Activated B cell treated with CpG ODN at 0.5 μM for 24 hours (primary cell): Measurements from ENCODE around the gene C2CD2L. TPM values are rescaled to one million over a fixed set of nuclear protein-coding genes. Genes with fewer than 3 reads are reported as not detected.
"Not testable (repeated sequence)": the region's sequence is repeated elsewhere in the genome, so short reads cannot be mapped to it uniquely, and the experiment has no call there.

Source experiments
- ATAC-seq: fragments of 200-7000 bp; cut with Tn5 transposase; one replicate; pipeline ENCODE4 v1.10.0; 2021; ENCODE audit warnings: low read depth, mild to moderate bottlenecking, moderate library complexity
- CTCF ChIA-PET: fragments of 350-600 bp; sonication (Branson Sonifier 250); formaldehyde crosslinking; loops from one replicate; lab custom pipeline; 2021; ENCODE audit warnings: antibody characterized with exemption; lab: Charles Lee
- POLR2A ChIA-PET: fragments of 350-600 bp; sonication (Branson Sonifier 250); formaldehyde crosslinking; loops from one replicate; lab custom pipeline; 2021; ENCODE audit warnings: antibody characterized with exemption; lab: Charles Lee
- DNase-seq: peaks from one replicate; pipeline ENCODE4 v3.0.0; 2022
- H3K27ac Mint-ChIP-seq: one replicate; pipeline ENCODE4 v1.8.0; 2020; ENCODE audit warnings: mixed read lengths
- H3K27me3 Mint-ChIP-seq: one replicate; pipeline ENCODE4 v1.8.0; 2021; ENCODE audit warnings: mixed read lengths
- H3K36me3 Mint-ChIP-seq: one replicate; pipeline ENCODE4 v1.8.0; 2021; ENCODE audit warnings: low read depth, mixed read lengths
- H3K4me1 Mint-ChIP-seq: one replicate; pipeline ENCODE4 v1.8.0; 2021; ENCODE audit warnings: mixed read lengths
- H3K4me3 Mint-ChIP-seq: one replicate; pipeline ENCODE4 v1.8.0; 2020; ENCODE audit warnings: mild to moderate bottlenecking, mixed read lengths
- H3K9me3 Mint-ChIP-seq: one replicate; pipeline ENCODE4 v1.8.0; 2020; ENCODE audit warnings: mixed read lengths
- intact Hi-C: fragments of 100-400 bp; cut with micrococcal nuclease; formaldehyde crosslinking; loops from one replicate; pipeline ENCODE4 v1.15.1; 2024
- total RNA-seq: library from RNA; stranded (reverse); gene quantifications from 2 replicates; pipeline ENCODE4 v1.2.3, GENCODE V29; 2022
- TF ChIP-seq, protein P1 (sequence below): fragments of 200-600 bp; IDR thresholded peaks from one replicate; pipeline ENCODE4 v1.8.0; 2022; ENCODE audit warnings: antibody characterized with exemption, mild to moderate bottlenecking

The C2CD2L gene
- total RNA-seq, 1 donor from 2014 or later: 6.7 TPM

DNA sequence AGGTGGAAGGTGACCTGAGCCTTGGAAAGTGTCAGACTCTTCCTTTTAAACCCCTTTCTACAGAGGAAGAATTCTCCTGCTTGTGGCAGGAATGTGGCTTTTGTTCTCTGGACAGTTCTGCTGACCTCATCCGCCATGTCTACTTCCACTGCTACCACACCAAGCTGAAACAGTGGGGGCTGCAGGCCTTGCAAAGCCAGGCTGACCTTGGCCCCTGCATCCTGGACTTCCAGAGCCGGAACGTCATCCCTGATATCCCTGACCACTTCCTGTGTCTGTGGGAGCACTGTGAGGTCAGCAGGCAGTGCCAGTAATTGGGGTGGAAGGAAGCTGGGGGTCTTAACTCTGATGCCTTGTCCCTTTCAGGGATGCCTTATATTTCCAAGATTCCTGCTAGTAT is 23.5 kb downstream of the C2CD2L start:
- POLR2A ChIA-PET: no interaction called here
- Mint-ChIP-seq H3K36me3 (peaks cover 70% of the 10 kb centered on the region), H3K9me3 (no peaks in the 10 kb centered on the region), H3K4me1 (peaks cover 5% of the 10 kb centered on the region), H3K4me3 (no peak overlapping the region), H3K27me3 (no peaks in the 10 kb centered on the region), H3K27ac (no peak overlapping the region)
- TF ChIP-seq, protein P1, sequence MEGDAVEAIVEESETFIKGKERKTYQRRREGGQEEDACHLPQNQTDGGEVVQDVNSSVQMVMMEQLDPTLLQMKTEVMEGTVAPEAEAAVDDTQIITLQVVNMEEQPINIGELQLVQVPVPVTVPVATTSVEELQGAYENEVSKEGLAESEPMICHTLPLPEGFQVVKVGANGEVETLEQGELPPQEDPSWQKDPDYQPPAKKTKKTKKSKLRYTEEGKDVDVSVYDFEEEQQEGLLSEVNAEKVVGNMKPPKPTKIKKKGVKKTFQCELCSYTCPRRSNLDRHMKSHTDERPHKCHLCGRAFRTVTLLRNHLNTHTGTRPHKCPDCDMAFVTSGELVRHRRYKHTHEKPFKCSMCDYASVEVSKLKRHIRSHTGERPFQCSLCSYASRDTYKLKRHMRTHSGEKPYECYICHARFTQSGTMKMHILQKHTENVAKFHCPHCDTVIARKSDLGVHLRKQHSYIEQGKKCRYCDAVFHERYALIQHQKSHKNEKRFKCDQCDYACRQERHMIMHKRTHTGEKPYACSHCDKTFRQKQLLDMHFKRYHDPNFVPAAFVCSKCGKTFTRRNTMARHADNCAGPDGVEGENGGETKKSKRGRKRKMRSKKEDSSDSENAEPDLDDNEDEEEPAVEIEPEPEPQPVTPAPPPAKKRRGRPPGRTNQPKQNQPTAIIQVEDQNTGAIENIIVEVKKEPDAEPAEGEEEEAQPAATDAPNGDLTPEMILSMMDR: no peak
- ATAC-seq: no peak
- CTCF ChIA-PET: no interaction called here
- no peak for DNase-seq
- intact Hi-C loops: no loop called here

DNA sequence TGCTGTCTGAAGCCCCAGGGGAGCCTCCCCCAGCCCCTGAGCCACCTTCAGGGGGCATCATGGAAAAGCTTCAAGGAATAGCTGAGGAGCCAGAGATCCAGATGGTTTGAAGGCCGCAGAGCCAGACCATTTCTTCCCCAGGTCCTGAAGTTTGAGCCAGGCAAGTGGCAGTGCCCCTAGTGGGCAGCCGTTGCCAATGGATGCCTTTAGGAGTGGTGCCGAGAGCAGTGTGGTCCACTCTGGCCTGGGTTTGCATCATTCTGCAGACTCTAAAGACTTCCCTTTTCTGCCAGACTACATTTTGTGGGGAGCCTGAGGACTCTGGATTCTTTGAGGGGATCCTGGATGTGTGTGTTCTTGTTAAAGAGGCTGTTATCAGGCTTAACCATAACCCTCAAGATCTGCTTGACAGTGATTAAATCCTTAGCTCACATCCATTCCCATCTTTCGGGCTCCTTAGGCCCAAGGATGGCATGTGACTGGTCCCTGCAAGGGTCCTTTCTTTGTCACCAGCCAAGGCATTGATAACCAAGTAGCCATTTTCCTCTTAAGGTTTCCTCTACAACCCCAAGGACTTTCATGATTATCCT is 27.3 kb downstream of the C2CD2L start:
- CTCF ChIA-PET: no interaction called here
- DNase-seq: no peak

DNA sequence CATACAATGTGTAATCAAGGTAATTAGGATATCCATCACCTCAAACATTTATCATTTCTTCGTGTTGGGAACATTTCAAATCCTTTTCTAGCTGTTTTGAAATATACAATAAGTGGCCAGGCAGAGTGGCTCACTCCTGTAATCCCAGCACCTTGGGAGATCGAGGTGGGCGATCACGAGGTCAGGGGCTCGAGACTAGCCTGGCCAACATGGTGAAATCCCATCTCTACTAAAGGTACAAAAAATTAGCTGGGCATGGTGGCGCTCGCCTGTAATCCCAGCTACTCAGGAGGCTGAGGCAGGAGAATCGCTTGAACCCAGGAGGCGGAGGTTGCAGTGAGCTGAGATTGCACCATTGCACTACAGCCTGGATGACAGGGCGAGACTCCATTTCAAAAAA is 32.1 kb downstream of the C2CD2L start:
- H3K27ac Mint-ChIP-seq, ATAC-seq, H3K9me3 Mint-ChIP-seq, H3K4me1 Mint-ChIP-seq, H3K4me3 Mint-ChIP-seq, CTCF ChIA-PET, POLR2A ChIA-PET, DNase-seq, intact Hi-C loops: not testable (repeated sequence)
- Mint-ChIP-seq H3K36me3 (peaks cover 11% of the 10 kb centered on the region), H3K27me3 (peaks cover 14% of the 10 kb centered on the region)

More for the DNA sequence above, 27.3 kb downstream of the C2CD2L start:
- H3K36me3 Mint-ChIP-seq: peaks cover 57% of the 10 kb centered on the region
- POLR2A ChIA-PET: interaction anchor here (0.6 kb wide), 1 partner anchor 13 kb away, joined by 3 read pairs; the partner anchor contains the start of gene HINFP
- peak; percentile 47 for ATAC-seq
- intact Hi-C loops: no loop called here
- no peak overlapping the region for H3K27ac Mint-ChIP-seq
- H3K4me3 Mint-ChIP-seq: no peak overlapping the region
- H3K9me3 Mint-ChIP-seq: no peaks in the 10 kb centered on the region
- no peaks in the 10 kb centered on the region for H3K4me1 Mint-ChIP-seq
- peaks cover 3% of the 10 kb centered on the region for H3K27me3 Mint-ChIP-seq
- TF ChIP-seq, protein P1: no peak

DNA sequence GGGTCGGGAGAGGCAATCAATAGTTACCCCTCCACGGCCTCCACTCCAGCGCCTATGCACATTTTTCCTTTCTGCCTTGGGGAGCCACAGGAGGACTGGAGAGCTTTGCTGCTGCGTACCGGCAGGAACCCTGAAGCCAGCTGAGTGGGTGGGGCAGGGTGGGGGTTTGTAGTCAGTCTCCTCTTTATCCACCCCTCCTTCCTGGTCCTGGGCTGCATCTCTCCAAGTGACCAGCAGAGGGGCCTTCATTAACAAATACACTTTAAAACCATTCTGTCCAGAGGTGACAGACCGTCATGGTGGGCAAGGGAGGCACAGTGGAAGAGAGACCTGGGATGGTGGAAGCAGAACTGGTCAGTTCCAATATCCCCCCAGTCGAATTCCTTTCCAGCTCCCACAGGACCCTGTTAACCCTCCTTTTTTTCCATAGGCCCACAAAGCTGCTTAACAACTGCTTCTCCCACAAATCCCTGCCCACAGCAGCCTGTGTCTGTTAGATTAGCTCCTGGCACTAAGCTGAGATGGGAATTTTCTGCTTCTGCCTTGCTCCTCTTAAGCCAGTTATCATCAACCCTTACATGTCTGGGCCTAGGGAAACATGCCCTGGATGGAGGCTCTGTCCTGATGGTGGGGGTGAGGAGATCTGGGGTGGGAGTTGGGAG is 37.8 kb downstream of the C2CD2L start:
- H3K36me3 Mint-ChIP-seq: no peaks in the 10 kb centered on the region
- H3K4me3 Mint-ChIP-seq: no peak overlapping the region
- intact Hi-C loops: loop anchor here (1.0 to 5.0 kb wide), 3 partner anchors 52 to 178 kb away; no protein-coding TSS in a partner anchor
- ChIA-PET POLR2A (interaction anchor here (0.6 to 0.9 kb wide), 2 partner anchors 38 to 60 kb away, joined by 3 read pairs; partner anchors contain the start of gene HMBS), CTCF (interaction anchor here (0.7 to 1.5 kb wide), 3 partner anchors 52 to 194 kb away, joined by 3 to 4 read pairs (median 4); no protein-coding TSS in a partner anchor)
- no peak overlapping the region for H3K27ac Mint-ChIP-seq
- peak; percentile 78 for ATAC-seq
- TF ChIP-seq, protein P1: no peak
- peaks cover 41% of the 10 kb centered on the region for H3K27me3 Mint-ChIP-seq
- no peak for DNase-seq
- H3K4me1 Mint-ChIP-seq: peaks cover 12% of the 10 kb centered on the region
- H3K9me3 Mint-ChIP-seq: no peaks in the 10 kb centered on the region

DNA sequence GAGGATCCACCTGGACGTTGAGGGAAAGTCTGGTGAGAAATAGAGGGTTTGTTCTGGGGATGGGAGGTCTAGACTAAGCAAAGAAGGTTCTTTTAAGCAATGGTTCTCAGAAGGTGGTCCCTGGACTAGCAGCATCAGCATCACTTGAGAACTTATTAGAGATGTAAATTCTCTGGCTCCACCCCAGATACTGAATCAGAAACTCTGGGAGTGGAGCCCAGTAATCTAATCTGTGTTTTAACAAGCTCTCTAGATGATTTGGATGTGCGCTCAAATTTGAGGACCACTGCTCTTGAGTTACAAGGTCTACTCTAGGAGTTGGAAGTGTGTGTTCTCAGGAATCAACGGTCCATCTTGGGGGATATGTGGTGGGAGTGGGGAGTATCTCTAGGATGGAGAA is 38.4 kb downstream of the C2CD2L start:
- Mint-ChIP-seq H3K27me3 (peaks cover 45% of the 10 kb centered on the region), H3K9me3 (no peaks in the 10 kb centered on the region), H3K4me3 (no peak overlapping the region), H3K27ac (no peak overlapping the region), H3K36me3 (no peaks in the 10 kb centered on the region), H3K4me1 (peaks cover 12% of the 10 kb centered on the region)
- POLR2A ChIA-PET: no interaction called here
- CTCF ChIA-PET: interaction anchor here (0.7 to 1.5 kb wide), 3 partner anchors 51 to 193 kb away, joined by 3 to 4 read pairs (median 4); no protein-coding TSS in a partner anchor
- intact Hi-C loops: loop anchor here (1.0 to 5.0 kb wide), 3 partner anchors 52 to 177 kb away; no protein-coding TSS in a partner anchor
- ATAC-seq: no peak
- DNase-seq: no peak
- TF ChIP-seq, protein P1: no peak
